HepG2 (cell line): Measurements from ENCODE around the gene ACSL4. TPM values are rescaled to one million over a fixed set of nuclear protein-coding genes. Genes with fewer than 3 reads are reported as not detected.
A peak's percentile ranks its signal among the peaks of the same experiment; 100 is the strongest.

Source experiments
- ATAC-seq: fragments of 200-7000 bp; cut with Tn5 transposase; 3 replicates; pipeline ENCODE4 v1.9.1; 2020; ENCODE audit warnings: mild to moderate bottlenecking, moderate library complexity
- BruUV-seq: library from RNA; stranded (reverse); fragments of 400-500 nt; replicated peaks from 2 replicates; lab custom pipeline; 2021; lab: Mats Ljungman, UMichigan
- CTCF ChIA-PET: fragments of 300-600 bp; formaldehyde crosslinking; extraction: SDS; loops from one replicate; lab custom pipeline; 2021; ENCODE audit warnings: low total read pairs, inconsistent platforms, low intra/inter-chr PET ratio; lab: Yijun Ruan, JAX
- POLR2A ChIA-PET: fragments of 350-600 bp; sonication (Branson Sonifier 250); formaldehyde crosslinking; loops from one replicate; lab custom pipeline; 2020; ENCODE audit warnings: antibody characterized with exemption, inconsistent platforms; lab: Yijun Ruan, JAX
- DNase-seq: peaks from one replicate; pipeline ENCODE4 v3.0.0-alpha.2; 2015; ENCODE audit warnings: low spot score
- FAIRE-seq: peaks from 3 replicates; lab custom pipeline; 2011; peaks lifted over from hg19 to GRCh38; lab: Jason Lieb, UNC
- H2AFZ ChIP-seq: one replicate; pipeline ENCODE4 v1.6.1; 2011; ENCODE audit warnings: low read length, inconsistent platforms
- H3K27ac ChIP-seq: fragments of 300-600 bp; 3 replicates; pipeline ENCODE4 v1.8.0; 2011; ENCODE audit warnings: mixed run types, mild to moderate bottlenecking, mixed read lengths, low read length, inconsistent platforms; ENCODE audit not compliant: insufficient read depth; ENCODE audit errors: extremely low read length
- H3K27me3 ChIP-seq, 2 experiments: fragments of 200-600 bp in 1 of 2; 2 replicates in 1 of 2; 3 replicates in 1 of 2; pipeline versions ENCODE4 v1.6.0 to v1.8.0; 2011; ENCODE audit warnings: low read length in 2 of 2, mild to moderate bottlenecking in 2 of 2, moderate library complexity in 2 of 2, inconsistent platforms in 1 of 2; ENCODE audit not compliant: insufficient read depth in 2 of 2, control insufficient read depth in 1 of 2
- H3K36me3 ChIP-seq, 2 experiments: fragments of 200-600 bp in 1 of 2; replicated peaks in 1 of 2; 2 replicates in 1 of 2; 3 replicates in 1 of 2; pipeline versions ENCODE4 v1.5.1 to v1.8.0; 2011; ENCODE audit warnings: low read length in 2 of 2, inconsistent platforms in 1 of 2; ENCODE audit not compliant: insufficient read depth in 2 of 2, control insufficient read depth in 1 of 2
- H3K4me1 ChIP-seq: 2 replicates; pipeline ENCODE4 v1.5.1; 2012; ENCODE audit warnings: low read length, inconsistent platforms; ENCODE audit not compliant: insufficient read depth
- H3K4me2 ChIP-seq: 2 replicates; pipeline ENCODE4 v1.6.0; 2011; ENCODE audit warnings: low read depth, low read length, inconsistent platforms
- H3K4me3 ChIP-seq, 3 experiments: fragments of 200-600 bp in 1 of 3; sonication (generic), shearing (Covaris generic) in 1 of 3; replicated peaks in 1 of 3; 2 replicates each; pipeline ENCODE4 v1.5.1; 2011 to 2016; ENCODE audit warnings: low read length in 3 of 3, inconsistent platforms in 2 of 3, low read depth in 2 of 3, mild to moderate bottlenecking in 2 of 3, control low read depth in 1 of 3, mixed read lengths in 1 of 3; ENCODE audit not compliant: insufficient read depth in 1 of 3
- H3K79me2 ChIP-seq: one replicate; pipeline ENCODE4 v1.6.1; 2011; ENCODE audit warnings: low read length, inconsistent platforms; ENCODE audit not compliant: insufficient read depth
- H3K9ac ChIP-seq: 2 replicates; pipeline ENCODE4 v1.6.0; 2011; ENCODE audit warnings: mild to moderate bottlenecking, low read depth, low read length, inconsistent platforms; ENCODE audit not compliant: insufficient read depth
- H3K9me3 ChIP-seq: 2 replicates; pipeline ENCODE4 v1.5.1; 2012; ENCODE audit warnings: mild to moderate bottlenecking, low read length
- H4K20me1 ChIP-seq: 2 replicates; pipeline ENCODE4 v1.6.0; 2011; ENCODE audit warnings: inconsistent platforms, mild to moderate bottlenecking, low read length, moderate library complexity; ENCODE audit not compliant: insufficient read depth
- E2F1 ChIP-seq: sonication (generic); formaldehyde crosslinking; IDR thresholded peaks from 2 replicates; pipeline ENCODE4 v1.5.0; 2020; ENCODE audit warnings: missing genetic modification reagents
- JDP2 ChIP-seq: sonication (generic); formaldehyde crosslinking; IDR thresholded peaks from 2 replicates; pipeline ENCODE4 v1.8.1; 2022; ENCODE audit warnings: missing genetic modification reagents, borderline replicate concordance
- MBD4 ChIP-seq: IDR thresholded peaks from 2 replicates; pipeline ENCODE4 v1.6.1; 2012; ENCODE audit warnings: low read length, inconsistent platforms, borderline replicate concordance
- POLR2A ChIP-seq, 2 experiments: IDR thresholded peaks; 2 replicates each; pipeline ENCODE4 v1.6.1; 2011; ENCODE audit warnings: low read depth in 2 of 2, low read length in 2 of 2, mild to moderate bottlenecking in 1 of 2, moderate library complexity in 1 of 2; ENCODE audit not compliant: insufficient read depth in 1 of 2
- POLR2AphosphoS5 ChIP-seq: IDR thresholded peaks from 2 replicates; pipeline ENCODE4 v1.6.1; 2012; ENCODE audit warnings: low read depth, low read length
- RBM22 ChIP-seq: fragments of 200-400 bp; formaldehyde crosslinking; optimal IDR thresholded peaks from 2 replicates; pipeline ENCODE3; 2017; ENCODE audit warnings: mild to moderate bottlenecking, low read length, moderate library complexity
- SNAPC4 ChIP-seq: sonication (generic); formaldehyde crosslinking; IDR thresholded peaks from 2 replicates; pipeline ENCODE4 v1.4.0; 2020; ENCODE audit warnings: mild to moderate bottlenecking, missing genetic modification reagents
- ZFP62 ChIP-seq: sonication (generic); formaldehyde crosslinking; IDR thresholded peaks from 2 replicates; pipeline ENCODE4 v1.4.0; 2020; ENCODE audit warnings: missing genetic modification reagents
- ZNF430 ChIP-seq: sonication (generic); formaldehyde crosslinking; IDR thresholded peaks from 2 replicates; pipeline ENCODE4 v1.9.0; 2021; ENCODE audit warnings: mild to moderate bottlenecking, missing genetic modification reagents
- ZNF556 ChIP-seq: sonication (generic); formaldehyde crosslinking; IDR thresholded peaks from 2 replicates; pipeline ENCODE4 v1.4.0; 2020; ENCODE audit warnings: mild to moderate bottlenecking, missing genetic modification reagents, borderline replicate concordance
- ZNF558 ChIP-seq: sonication (generic); formaldehyde crosslinking; IDR thresholded peaks from 2 replicates; pipeline ENCODE4 v1.9.0; 2022; ENCODE audit warnings: mild to moderate bottlenecking, missing genetic modification reagents, borderline replicate concordance
- WGBS: methylation state at CpG from one replicate; pipeline ENCODE4 v1.1.6; 2017; ENCODE audit warnings: low lambda C conversion rate; 5-methylcytosine and 5-hydroxymethylcytosine counted together
- in situ Hi-C: cut with HindIII; loops from 2 replicates; pipeline ENCODE4 v1.10.0; 2017; ENCODE audit warnings: low pct_unique_long_range_greater_than_20kb; ENCODE audit not compliant: extremely low pct_ligation_motif_present
- intact Hi-C: fragments of 100-400 bp; cut with micrococcal nuclease; formaldehyde crosslinking; loops from one replicate; pipeline ENCODE4 v1.10.0; 2022; ENCODE audit not compliant: unreplicated experiment
- polyA plus RNA-seq, 8 experiments: library from polyadenylated mRNA; depleted of rRNA in 3 of 8; stranded (reverse) in 7 of 8; unstranded in 1 of 8; fragments of >200 nt; fragmentation: Illumina TruSeq in 4 of 8; extraction: Trizol in 4 of 8; gene quantifications; 2 replicates each; pipeline versions ENCODE4 v1.2.1 to v1.2.3, GENCODE V29; 2011 to 2016; ENCODE audit warnings: low read depth in 4 of 8, missing spikeins in 1 of 8, mixed read lengths in 1 of 8; ENCODE audit not compliant: insufficient read depth in 1 of 8
- total RNA-seq, 5 experiments: library from RNA; depleted of rRNA; stranded (reverse); fragments of >200 nt; fragmentation: Illumina TruSeq; extraction: Trizol; gene quantifications; 2 replicates each; pipeline ENCODE4 v1.2.3, GENCODE V29; 2016; ENCODE audit warnings: low read depth in 1 of 5

ACSL4 gene
- total and polyA plus RNA-seq, 2 of the 13 experiments (the other 11 are each of a cell fraction or from before 2014, with no cell fraction given), result 207 to 316 TPM

DNA sequence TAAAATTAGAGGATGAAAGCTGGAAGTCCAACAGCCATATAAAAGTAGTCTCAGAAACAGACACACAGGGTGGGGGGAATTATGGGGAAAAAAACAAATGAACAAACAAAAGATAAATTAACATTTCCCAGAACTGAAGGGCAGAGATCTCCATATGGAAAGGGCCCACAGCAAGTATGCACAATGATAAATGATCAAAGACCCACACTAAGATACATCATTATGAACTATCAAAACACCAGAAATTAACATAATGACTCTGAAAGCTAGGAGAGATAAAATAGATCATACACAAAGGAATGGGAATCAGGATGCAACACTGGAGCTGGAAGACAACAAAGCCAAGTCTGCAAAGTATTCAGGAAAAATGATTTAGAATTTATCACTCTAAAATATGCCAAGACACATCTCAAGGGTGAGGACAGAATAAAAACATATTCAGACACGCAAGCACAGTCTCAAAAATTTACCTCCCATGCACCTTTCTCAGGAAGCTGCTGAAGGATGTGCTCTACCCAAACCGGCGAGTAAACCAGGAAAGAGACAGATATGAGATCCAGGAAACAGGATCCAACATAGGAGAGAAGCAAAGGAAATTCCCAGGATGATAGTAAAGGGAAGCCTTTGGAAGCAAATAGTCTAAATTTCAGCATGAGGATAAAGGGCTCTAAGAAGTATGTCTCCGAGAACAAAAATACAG lies 77.4 kb downstream of the ACSL4 start:
- TF ChIP-seq E2F1 (CRISPR knock-in tag) (no peak), POLR2AphosphoS5 (peak; percentile 36; the same call in 1 of the 2 replicates), RBM22 (peak; percentile 58), MBD4 (peak; percentile 64; the same call in 1 of the 2 replicates)
- peaks cover 8% of the 10 kb centered on the region; the same call in 1 of the 2 replicates for H3K4me1 ChIP-seq
- H3K9me3 ChIP-seq, result no peaks in the 10 kb centered on the region
- ChIA-PET POLR2A (no interaction called here), CTCF (no interaction called here)
- ATAC-seq, result no peak
- 97% methylated on average over 4 of the region's 4 CpGs for WGBS
- BruUV-seq, result no TSS peak
- no peak overlapping the region for H3K9ac ChIP-seq
- H3K36me3 ChIP-seq, result peaks cover 7 to 40% of the 10 kb centered on the region in 2 experiments
- no peak overlapping the region for H3K27ac ChIP-seq
- peaks cover 58% of the 10 kb centered on the region for H3K79me2 ChIP-seq
- in situ Hi-C loops (no loop called here), intact Hi-C loops (no loop called here)
- H3K4me3 ChIP-seq, result no peak overlapping the region
- no peaks in the 10 kb centered on the region for H3K27me3 ChIP-seq
- peaks cover 66% of the 10 kb centered on the region for H4K20me1 ChIP-seq
- no peak overlapping the region for H2AFZ ChIP-seq
- no peak for DNase-seq
- FAIRE-seq, result no peak
- no peak overlapping the region for H3K4me2 ChIP-seq

- ATAC-seq (peak; percentile 36), FAIRE-seq (no peak), DNase-seq (no peak)
- in situ Hi-C loops (no loop called here), intact Hi-C loops (no loop called here)
- Histone ChIP-seq H3K27ac (peak overlapping the region; percentile 9), H3K9me3 (no peaks in the 10 kb centered on the region), H2AFZ (no peak overlapping the region), H3K27me3 (no peaks in the 10 kb centered on the region), H3K79me2 (peaks cover 58% of the 10 kb centered on the region), H3K36me3 (peaks cover 6 to 30% of the 10 kb centered on the region in 2 experiments), H3K4me1 (peaks cover 8% of the 10 kb centered on the region; the same call in 1 of the 2 replicates), H3K9ac (no peak overlapping the region), H4K20me1 (peaks cover 58% of the 10 kb centered on the region), H3K4me2 (no peak overlapping the region), H3K4me3 (no peak overlapping the region)
- POLR2A ChIA-PET, result no interaction called here
- no TSS peak for BruUV-seq
- CTCF ChIA-PET, result no interaction called here
- WGBS, result 95% methylated on average over 4 of the region's 5 CpGs
- TF ChIP-seq ZNF558 (CRISPR knock-in tag) (no peak), ZNF556 (CRISPR knock-in tag) (no peak), SNAPC4 (CRISPR knock-in tag) (no peak), ZFP62 (no peak), ZNF430 (CRISPR knock-in tag) (no peak), JDP2 (CRISPR knock-in tag) (no peak), POLR2A (IDR thresholded peaks at IDR 0.05; ENCODE audit: insufficient read depth in 1 of 2, low read depth in 2 of 2, low read length in 2 of 2) (0 out of 4 replicates have a peak, but pooled peaks of 1 of the 2 experiments have one; percentile 22)
These were observed 78.4 kb downstream of the ACSL4 start for GRCh38 chrX:109654516-109655109.
